Kidney capillary endothelial cell (primary cell): Measurements from ENCODE around the gene TMA7.
"Not testable (repeated sequence)": the region's sequence is repeated elsewhere in the genome, so short reads cannot be mapped to it uniquely, and the experiment has no call there.

Experiments used
- DNase-seq: peaks from one replicate; pipeline ENCODE4 v3.0.0-alpha.2; 2018; ENCODE audit warnings: low spot score

The TMA7 gene

DNA sequence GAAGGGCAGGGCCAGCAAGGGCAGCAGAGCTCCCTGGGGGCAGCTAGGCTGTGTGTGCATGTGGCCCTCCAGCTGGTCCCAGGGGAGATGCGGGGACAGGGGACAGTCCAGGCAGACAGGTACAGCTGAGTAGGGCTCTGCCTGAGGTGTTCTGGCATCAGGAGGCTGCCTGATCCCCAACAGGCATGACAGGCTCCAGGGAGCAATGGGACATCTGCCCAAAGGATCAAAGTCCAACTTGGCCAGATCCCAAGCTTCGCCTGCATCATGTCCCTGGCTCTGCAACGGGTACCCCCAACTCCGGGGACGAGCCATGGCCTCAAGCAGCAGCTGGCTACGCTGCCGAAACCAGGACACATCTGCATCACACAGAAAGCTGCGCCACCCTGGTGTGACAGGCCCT, 28.3 kb downstream of the TMA7 start:
- DNase-seq = no peak

DNA sequence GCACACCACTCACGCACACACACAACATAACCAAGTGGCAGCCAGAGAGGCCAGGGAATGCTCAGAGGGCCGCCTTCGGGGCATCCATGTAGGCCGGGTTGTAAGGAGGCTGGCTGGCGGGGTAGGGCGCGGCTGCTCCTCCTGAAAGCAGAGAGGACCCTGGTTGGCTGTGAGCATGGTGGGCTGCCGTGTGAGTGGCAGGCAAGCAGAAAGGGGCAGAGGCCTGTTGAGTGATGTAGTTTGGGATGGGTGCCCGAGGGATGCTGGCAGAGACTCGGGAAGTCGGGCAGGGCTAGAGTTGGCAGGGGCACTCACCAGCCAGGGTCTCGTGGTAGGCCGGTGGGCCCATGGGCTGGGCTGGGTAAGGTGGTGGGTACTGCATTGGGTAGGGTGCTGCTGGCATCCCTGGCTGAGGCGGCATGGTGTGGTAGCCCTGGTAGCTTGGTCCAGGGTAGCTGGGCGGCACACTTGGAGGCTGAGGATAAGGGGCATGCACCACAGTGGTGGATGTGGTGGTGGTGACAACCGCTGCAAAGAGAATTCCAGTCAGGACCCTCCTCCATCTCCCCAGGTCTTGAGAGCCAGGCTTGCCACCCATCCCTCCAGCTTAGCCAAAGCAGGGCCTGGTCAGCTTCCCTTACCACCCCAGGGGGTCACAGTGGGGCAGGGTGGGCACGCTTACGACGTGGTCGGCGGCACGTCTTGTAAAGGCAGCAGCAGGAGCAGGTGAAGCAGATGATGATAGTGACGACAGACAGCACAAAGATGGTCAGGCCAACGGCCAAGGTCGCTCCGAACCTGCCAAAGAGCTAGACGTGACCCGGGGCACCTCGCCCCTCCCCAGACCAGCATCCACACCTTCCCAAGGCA, 29.2 kb downstream of the TMA7 start:
- DNase-seq = no peak

DNA sequence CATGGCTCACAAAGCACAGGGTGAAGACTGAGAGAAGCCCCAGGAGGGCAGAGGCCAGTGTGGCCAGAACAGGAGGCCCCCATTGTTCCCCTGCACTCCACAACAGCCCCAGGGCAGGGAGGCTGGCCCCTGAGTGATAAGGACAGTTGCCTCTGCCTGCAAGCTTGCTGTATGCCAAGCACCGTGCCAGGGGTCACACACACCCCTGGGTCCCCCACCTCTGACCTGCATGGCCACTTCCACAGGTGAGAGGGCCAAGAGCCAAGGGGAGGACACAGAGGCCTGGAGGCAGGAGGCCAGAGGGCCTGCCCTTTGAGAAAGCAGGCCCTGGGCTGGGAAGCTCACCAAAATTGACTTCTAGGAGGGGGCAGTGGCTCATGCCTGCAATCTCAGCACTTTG, 30.2 kb downstream of the TMA7 start:
- DNase-seq = no peak

DNA sequence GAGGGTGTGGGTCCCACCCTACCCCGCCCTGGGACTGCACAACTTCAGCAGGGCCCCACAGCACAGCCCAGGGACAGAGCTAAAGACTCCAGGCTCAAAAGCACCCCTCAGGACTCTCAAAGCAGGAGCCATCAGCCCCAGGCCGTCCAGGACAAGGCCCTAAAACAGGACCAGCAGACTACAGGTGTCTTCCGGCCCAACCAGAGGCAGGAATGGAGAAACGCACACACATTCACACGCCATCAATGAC, 32.5 kb downstream of the TMA7 start:
- no peak for DNase-seq

DNA sequence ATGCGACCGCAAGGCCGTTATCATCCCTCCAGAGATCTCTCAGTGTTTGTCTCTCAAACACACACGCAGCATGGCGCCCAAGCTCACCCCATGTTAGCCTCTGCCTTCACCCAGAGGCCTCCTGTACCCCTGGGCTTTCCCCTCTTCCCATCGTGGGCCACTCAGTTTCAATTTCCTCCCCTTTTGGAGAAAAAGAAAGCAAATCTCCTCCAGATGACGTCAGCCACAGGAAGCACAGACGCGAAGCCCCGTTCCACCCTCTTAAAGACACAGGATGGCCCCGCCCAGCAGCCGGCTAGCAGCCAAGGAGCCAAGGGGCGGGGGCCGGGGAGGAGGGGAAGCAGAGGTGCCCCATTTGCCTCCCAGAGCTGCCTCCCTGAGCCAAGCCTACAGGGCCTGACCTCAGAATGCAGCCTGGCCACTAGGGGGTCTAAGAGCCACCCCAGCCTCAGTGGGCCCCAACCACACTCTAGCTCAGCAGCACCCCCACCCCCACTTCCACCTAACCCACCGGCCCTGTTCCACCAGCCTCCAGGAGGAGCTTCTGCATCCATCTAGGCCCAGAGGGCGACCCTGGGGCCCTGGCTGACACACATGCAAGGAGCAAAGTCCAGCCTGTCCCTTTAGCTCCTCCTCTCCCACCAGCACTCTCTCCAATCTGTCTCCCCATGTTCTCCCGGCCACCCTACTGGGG, 33.0 kb downstream of the TMA7 start:
- peak; percentile 79 for DNase-seq

DNA sequence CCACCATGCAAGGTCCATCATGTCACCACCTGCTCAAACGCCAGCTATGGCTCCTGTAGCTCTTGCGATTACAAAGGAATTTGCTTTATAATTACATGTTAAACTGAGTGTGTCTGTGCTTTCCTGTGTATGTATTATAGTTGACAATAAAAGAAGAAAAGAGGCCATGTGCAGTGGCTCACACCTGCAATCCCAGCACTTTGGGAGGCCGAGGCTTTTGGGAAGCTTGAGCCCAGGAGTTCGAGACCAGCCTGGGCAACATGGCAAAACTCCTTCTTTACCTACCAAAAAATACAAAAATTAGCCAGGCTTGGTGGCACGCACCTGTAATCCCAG, 33.5 kb downstream of the TMA7 start:
- no peak for DNase-seq

DNA sequence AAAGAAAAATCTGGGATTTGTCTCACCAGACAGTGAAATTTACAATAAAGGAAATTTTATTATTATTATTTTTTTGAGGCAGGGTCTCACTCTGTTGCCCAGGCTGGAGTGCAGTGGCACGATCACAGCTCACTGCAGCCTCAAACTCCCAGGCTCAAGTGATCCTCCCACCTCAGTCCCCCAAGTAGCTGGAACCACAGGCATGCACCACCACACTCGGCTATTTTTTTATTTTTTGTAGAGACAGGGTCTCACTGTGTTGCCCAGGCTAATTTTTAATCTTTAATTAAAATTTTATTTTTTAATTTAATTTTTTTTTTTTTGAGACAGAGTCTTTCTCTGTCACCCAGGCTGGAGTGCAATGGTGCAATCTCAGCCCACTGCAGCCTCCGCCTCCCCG, 34.0 kb downstream of the TMA7 start:
- DNase-seq = not testable (repeated sequence)

DNA sequence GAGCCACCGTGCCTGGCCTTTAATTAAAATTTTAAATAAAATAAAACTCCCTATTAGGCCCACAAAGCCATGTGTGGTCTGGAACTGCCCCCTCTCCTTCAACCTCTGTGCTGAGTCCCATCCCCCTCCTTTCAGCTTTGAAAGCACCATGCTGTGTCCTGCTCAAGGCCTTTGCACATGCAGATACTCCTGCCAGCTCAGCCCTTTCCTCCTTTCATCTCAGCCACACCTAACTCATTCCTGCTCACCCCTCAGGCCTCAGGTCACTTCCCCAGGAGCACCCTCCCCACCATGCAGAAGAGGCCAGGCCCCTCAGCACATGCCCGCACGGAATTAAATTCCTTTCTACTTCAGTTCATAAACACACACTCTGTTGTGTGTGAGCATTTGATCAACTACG, 34.6 kb downstream of the TMA7 start:
- no peak for DNase-seq

DNA sequence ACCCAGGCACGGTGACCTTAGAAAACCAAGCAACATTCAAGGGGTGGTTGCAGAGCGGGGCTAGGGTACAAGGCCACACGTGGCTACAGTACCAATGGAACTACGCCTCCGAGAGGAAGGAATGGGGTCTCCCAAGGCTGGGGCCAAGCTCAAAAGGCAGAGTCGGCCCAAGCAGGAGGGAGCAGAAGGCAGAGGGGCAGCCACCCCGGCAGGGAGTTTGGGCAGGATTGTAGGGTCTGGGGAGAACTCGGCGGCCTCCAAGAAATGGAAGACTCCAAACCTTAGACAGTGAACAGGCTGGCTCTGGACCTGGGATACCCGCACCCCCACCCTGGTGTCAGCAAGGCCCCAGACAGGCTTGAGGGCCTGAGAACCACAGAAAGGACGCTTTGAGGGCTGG, 35.1 kb downstream of the TMA7 start:
- DNase-seq = no peak

DNA sequence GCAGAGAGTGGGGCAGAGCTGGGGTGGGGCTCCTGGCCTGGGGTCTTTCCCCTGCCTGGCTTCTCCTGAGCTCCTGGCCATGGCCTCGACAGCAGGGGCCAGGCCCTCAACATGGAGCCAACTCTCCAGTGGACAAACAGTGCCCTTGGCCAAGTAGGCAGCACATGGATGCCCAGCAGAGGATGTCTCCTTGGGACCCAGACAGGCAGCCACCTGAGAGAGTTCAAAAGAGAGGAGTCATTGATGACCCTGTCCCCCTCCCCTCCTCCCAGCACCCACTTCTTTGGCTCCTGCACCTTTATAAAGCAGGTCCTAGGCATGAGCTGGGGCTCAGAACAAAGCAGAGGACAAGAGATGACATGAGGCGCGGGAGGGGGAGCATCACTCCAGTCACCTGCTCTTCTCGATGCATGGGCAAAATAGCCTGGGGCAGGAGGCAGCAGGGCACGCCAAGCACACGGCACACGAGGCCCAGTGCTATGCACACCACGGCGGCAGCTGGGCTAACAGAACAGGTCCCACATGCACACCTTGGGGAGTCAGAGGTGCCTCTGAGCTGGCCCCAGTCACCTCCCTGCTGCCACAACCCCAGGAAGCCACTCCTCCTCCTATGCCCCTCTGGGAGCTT, 36.5 kb downstream of the TMA7 start:
- no peak for DNase-seq

DNA sequence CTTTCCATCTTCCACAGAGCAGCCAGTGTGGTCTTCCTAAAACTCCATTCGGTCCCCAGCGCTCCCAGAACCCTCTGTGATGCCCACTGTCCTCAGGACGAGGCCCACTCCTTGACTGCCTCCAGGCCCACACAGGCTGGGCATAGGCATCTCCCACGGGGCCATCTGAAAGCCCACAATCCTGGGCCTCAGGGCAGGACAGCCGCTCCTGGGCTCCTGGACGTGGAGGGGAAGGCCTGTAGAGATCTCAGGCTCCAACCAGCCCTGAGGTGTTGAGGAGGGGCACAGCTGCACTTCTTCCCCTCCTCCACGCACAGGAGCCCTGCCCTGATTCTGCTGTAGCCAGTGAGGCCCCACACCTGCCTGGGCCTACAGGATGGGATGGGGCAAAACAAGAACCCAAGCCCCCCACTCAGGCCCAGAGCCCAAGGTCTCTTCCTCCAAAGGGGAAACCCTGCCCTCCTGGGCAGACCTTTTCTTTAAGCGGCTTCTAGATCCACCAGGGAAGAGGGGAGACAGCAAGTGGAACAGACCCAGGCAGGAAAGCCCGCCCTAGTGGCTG, 38.0 kb downstream of the TMA7 start:
- no peak for DNase-seq

DNA sequence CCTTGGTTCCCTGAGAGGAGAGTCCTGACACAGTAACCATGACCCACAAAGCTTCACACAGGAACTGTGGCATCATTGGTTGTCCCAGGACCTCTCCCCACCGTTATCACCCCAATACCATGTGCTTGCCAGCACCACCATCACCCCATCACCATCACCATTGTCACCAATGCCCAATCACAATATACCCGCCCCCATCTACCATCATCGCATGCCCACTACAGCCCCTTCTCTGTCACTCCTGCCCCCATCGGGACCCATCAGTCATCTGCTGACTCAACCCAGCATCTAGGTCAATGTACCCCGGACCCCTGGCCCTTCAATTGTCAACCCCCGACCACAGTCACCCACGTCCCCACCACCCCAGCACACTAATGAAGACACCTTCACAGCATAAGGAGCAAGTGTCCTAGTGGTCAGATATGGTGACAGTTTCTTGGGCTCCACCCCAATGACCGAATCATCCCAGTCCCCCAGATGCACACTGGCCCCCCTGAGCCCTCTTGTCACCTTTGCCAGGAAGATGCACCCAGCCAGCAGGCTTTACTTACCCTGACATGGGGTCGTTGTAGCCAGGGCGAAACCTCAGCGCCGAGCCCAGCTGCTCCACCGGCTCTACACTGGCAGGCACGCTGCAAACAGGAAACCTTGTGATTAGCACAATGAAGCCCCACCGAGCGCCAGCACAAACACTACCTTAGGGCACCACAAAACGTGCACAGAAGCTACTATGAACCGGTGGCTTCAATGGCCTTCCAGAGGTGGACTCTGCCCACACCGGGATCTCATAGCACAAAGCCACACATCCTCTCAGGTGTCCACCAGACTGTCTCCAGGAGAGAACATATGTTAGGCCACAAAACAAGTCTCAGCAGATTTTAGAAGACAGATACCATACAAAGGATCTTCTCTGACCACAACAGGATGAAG, 38.8 kb downstream of the TMA7 start:
- DNase-seq = no peak

DNA sequence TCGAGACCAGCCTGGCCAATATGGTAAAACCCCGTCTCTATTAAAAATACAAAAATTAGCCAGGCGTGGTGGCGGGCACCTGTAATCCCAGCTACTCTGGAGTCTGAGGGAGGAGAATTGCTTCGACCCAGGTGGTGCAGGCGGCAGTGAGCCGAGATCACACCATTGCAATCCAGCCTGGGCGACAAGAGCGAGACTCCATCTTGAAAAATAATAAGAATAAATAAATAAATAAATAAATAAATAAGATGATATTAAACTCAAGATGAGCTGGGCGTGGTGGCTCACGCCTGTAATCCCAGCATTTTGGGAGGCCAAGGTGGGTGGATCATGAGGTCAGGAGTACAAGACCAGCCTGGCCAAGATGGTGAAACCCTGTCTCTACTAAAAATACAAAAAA, 40.8 kb downstream of the TMA7 start:
- DNase-seq = not testable (repeated sequence)

DNA sequence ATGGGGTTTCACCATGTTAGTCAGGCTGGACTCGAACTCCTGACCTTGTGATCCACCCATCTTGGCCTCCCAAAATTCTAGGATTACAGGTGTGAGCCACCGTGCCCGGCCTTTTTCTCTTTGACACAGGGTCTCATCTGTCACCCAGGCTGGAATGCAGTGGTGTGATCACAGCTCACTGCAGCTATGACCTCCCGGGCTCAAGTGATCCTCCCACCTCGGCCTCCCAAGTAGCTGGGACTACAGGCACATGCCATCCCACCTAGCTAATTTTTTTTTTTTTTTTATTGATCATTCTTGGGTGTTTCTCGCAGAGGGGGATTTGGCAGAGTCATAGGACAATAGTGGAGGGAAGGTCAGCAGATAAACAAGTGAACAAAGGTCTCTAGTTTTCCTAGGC, 42.8 kb downstream of the TMA7 start:
- DNase-seq = not testable (repeated sequence)

DNA sequence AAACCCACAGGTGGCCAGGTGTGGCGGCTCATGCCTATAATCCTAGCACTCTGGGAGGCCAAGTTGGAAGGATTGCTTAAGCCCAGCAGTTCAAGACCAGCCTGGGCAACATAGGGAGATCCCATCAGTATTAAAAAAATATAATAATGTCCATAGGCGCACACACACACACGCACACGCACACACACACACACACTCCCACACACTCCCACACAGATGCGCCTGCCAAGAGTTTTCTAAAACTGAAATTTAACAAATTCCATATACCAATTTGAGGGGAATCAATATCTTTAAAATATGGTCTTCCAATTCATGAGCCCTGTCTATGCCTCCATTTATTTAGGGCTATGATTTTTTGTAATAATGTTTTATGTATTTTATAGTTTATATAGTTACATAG, 46.9 kb downstream of the TMA7 start:
- no peak for DNase-seq

DNA sequence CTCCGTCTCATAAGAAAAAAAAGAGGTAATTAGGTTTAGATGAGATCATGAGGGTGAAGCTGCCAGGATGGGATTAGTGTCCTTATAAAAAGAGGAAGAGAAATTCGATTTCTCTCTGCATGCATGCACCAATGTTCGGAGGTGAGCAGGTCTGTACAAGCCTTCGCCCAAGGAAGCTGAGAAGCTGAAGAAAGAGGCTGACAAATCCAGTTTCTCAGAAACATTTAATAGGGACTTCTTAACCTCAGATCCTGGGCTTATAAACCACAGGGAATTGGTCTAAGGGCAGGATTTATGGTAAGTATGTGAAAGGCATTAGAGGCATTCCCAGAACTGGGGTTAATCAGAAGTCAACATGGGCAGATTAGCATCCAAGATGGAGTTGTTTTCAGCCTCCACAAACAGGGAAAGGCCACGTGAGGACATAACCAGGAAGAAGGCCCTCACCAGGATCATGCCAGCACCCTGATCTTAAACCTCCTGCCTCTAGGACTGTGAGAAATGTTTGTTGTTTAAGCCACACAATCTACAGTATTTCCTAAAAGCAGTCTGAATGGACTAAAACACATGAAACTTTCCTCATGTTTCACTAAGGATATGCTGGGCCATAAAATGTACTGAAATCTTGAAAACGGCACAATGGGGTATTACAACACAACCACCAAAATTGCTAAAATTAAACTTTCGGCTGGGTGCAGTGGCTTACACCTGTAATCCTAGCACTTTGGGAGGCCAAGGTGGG, 52.6 kb downstream of the TMA7 start:
- no peak for DNase-seq

DNA sequence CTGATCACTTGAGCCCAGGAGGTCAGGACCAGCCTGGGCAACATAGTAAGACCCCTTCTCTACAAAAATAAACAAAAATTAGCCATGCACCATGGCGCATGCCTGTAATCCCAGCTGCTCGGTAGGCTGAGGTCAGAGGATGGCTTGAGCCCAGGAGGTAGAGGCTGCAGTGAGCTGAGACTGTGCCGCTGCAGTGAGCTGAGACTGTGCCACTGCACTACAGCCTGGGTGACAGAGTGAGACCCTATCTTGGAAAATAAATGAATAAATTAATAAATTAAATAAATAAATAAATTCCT, 53.1 kb downstream of the TMA7 start:
- DNase-seq = no peak
